Breast epithelium (tissue), 3 donors: ENCODE data around the gene NLGN4X.

Experiments used
- CTCF ChIP-seq, 3 donors: fragments of 450-650 bp; IDR thresholded peaks; one replicate each; pipeline ENCODE4 v1.5.1; 2016 to 2017; ENCODE audit warnings: antibody characterized with exemption in 3 of 3, mild to moderate bottlenecking in 3 of 3, moderate library complexity in 3 of 3
- POLR2A ChIP-seq: fragments of 450-650 bp; IDR thresholded peaks from one replicate; pipeline ENCODE4 v1.6.1; 2016; ENCODE audit warnings: antibody characterized with exemption, mild to moderate bottlenecking, moderate library complexity

GRCh38 chrX:5842601-5843000 is 386.1 kb downstream of the NLGN4X start:
- TF ChIP-seq CTCF (IDR thresholded peaks at IDR 0.05) (no peak), POLR2A (no peak)
